ENCODE results near the gene NHLH2. TPM values are rescaled to one million over a fixed set of nuclear protein-coding genes. Genes with fewer than 3 reads are reported as not detected.

NHLH2 gene
- total RNA-seq, 1 donor from 2014 or later, result 0.18 TPM

DNA sequence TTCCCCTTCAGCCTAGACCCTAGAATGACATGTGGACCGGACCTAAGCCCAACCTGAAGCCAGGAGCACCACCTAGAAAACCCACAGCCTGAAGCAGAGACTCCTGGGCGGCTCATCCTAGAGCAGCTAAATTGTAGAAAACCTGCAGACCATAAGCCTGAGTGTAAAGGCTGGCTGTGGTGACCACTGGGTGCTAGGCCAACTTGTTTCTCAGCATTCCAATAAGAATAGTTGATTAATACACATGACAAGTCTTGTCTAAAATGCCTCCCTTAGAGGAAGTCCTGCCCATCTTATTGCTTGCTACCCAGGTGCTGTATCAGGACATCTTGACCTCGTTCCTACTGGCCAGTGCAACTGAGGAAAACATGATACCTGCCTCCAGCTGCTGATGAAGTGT is 49.1 kb downstream of the NHLH2 start:
- FAIRE-seq (no peak), DNase-seq (ENCODE audit: low read depth) (no peak)
- no peaks in the 10 kb centered on the region for H3K9me3 Mint-ChIP-seq (ENCODE audit: unreplicated experiment)
- H3K27me3 Mint-ChIP-seq (ENCODE audit: low read depth, unreplicated experiment), result peaks cover 4% of the 10 kb centered on the region
- H3K9me3 ChIP-seq (ENCODE audit: insufficient read depth, low read depth, low read length), result no peaks in the 10 kb centered on the region
- H3K79me2 ChIP-seq (ENCODE audit: insufficient read depth, low read length), result no peaks in the 10 kb centered on the region
- H3K36me3 ChIP-seq (ENCODE audit: insufficient read depth, low read length), result no peaks in the 10 kb centered on the region
- no peak overlapping the region for H3K9ac ChIP-seq (ENCODE audit: low read length)
- no peak overlapping the region for H3K27ac Mint-ChIP-seq (ENCODE audit: unreplicated experiment)
- H3K27ac ChIP-seq (ENCODE audit: low read depth, low read length), result no peak overlapping the region
- H3K4me1 Mint-ChIP-seq (ENCODE audit: low read depth, unreplicated experiment), result peaks cover 1% of the 10 kb centered on the region
- peaks cover 9% of the 10 kb centered on the region for H3K27me3 ChIP-seq (ENCODE audit: insufficient read depth, low read length)
- H3K4me3 Mint-ChIP-seq (ENCODE audit: unreplicated experiment), result no peak overlapping the region
- TF ChIP-seq, protein P1, sequence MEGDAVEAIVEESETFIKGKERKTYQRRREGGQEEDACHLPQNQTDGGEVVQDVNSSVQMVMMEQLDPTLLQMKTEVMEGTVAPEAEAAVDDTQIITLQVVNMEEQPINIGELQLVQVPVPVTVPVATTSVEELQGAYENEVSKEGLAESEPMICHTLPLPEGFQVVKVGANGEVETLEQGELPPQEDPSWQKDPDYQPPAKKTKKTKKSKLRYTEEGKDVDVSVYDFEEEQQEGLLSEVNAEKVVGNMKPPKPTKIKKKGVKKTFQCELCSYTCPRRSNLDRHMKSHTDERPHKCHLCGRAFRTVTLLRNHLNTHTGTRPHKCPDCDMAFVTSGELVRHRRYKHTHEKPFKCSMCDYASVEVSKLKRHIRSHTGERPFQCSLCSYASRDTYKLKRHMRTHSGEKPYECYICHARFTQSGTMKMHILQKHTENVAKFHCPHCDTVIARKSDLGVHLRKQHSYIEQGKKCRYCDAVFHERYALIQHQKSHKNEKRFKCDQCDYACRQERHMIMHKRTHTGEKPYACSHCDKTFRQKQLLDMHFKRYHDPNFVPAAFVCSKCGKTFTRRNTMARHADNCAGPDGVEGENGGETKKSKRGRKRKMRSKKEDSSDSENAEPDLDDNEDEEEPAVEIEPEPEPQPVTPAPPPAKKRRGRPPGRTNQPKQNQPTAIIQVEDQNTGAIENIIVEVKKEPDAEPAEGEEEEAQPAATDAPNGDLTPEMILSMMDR (IDR thresholded peaks at IDR 0.05; ENCODE audit: insufficient read depth, low read depth, low read length), result no peak
- no peak for TF ChIP-seq EZH2 (IDR thresholded peaks at IDR 0.05; ENCODE audit: insufficient read depth, low read length)
- no peak overlapping the region for H3K4me2 ChIP-seq (ENCODE audit: low read length)
- no peak overlapping the region for H2AFZ ChIP-seq (ENCODE audit: low read depth, low read length)
- no peak overlapping the region for H3K4me3 ChIP-seq (ENCODE audit: insufficient read depth, low read depth, low read length)
- no peaks in the 10 kb centered on the region for H3K36me3 Mint-ChIP-seq (ENCODE audit: low read depth, unreplicated experiment)
- H4K20me1 ChIP-seq (ENCODE audit: insufficient read depth, low read length), result no peaks in the 10 kb centered on the region
- no peaks in the 10 kb centered on the region for H3K4me1 ChIP-seq (ENCODE audit: insufficient read depth, low read length)

DNA sequence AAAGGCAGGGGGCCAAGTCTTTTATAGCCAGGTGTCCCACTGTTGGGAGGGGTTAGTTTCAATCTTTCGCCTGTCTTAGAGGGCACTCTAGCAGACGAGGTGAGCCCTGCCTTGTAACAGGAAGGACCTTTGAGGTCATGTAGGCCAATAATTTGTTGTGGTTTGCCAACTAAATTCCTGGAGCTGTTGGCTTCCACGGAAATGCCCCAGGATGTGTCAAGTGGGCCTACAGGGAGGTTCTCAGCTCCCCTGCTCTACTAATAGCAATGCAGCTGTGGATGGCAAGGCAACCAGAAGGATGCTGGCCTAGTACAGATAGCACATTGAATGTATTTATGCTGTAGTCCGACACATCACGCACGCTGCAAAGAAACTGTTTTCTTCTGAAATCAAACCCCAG is 50.1 kb downstream of the NHLH2 start:
- H2AFZ ChIP-seq (ENCODE audit: low read depth, low read length), result no peak overlapping the region

DNA sequence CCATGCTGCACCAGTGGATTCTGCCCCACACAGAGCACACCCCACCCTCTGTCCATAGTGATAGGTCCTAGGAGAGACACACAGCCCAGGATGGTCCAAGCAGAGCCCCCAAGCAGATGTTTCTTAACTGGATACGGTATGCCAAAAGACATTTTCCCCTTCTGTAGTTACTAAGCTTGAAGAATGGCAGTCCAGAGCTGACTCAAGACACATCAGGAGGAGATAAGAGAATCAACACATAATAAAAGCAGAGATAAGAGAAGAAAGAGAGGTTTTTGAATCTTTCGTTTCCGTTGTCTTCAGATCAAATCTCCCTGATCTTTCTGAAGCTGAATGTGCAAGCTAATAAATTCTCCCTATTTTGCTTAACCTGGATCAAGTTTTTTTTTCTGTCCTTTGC is 50.6 kb downstream of the NHLH2 start:
- no peak overlapping the region for H3K27ac Mint-ChIP-seq (ENCODE audit: unreplicated experiment)
- no peak overlapping the region for H3K4me2 ChIP-seq (ENCODE audit: low read length)
- TF ChIP-seq, protein P1 (IDR thresholded peaks at IDR 0.05; ENCODE audit: insufficient read depth, low read depth, low read length), result no peak
- TF ChIP-seq EZH2 (IDR thresholded peaks at IDR 0.05; ENCODE audit: insufficient read depth, low read length), result no peak
- H3K4me1 ChIP-seq (ENCODE audit: insufficient read depth, low read length), result no peaks in the 10 kb centered on the region
- no peak for FAIRE-seq
- H3K4me1 Mint-ChIP-seq (ENCODE audit: low read depth, unreplicated experiment), result peaks cover 1% of the 10 kb centered on the region
- no peaks in the 10 kb centered on the region for H3K9me3 Mint-ChIP-seq (ENCODE audit: unreplicated experiment)
- no peaks in the 10 kb centered on the region for H3K36me3 ChIP-seq (ENCODE audit: insufficient read depth, low read length)
- peaks cover 12% of the 10 kb centered on the region for H3K27me3 ChIP-seq (ENCODE audit: insufficient read depth, low read length)
- no peak for DNase-seq (ENCODE audit: low read depth)
- peaks cover 4% of the 10 kb centered on the region for H3K27me3 Mint-ChIP-seq (ENCODE audit: low read depth, unreplicated experiment)
- H3K27ac ChIP-seq (ENCODE audit: low read depth, low read length), result no peak overlapping the region
- H3K4me3 Mint-ChIP-seq (ENCODE audit: unreplicated experiment), result no peak overlapping the region
- no peaks in the 10 kb centered on the region for H3K36me3 Mint-ChIP-seq (ENCODE audit: low read depth, unreplicated experiment)
- H2AFZ ChIP-seq (ENCODE audit: low read depth, low read length), result no peak overlapping the region
- no peaks in the 10 kb centered on the region for H4K20me1 ChIP-seq (ENCODE audit: insufficient read depth, low read length)
- no peaks in the 10 kb centered on the region for H3K79me2 ChIP-seq (ENCODE audit: insufficient read depth, low read length)
- H3K4me3 ChIP-seq (ENCODE audit: insufficient read depth, low read depth, low read length), result no peak overlapping the region
- no peaks in the 10 kb centered on the region for H3K9me3 ChIP-seq (ENCODE audit: insufficient read depth, low read depth, low read length)
- no peak overlapping the region for H3K9ac ChIP-seq (ENCODE audit: low read length)

More for the DNA sequence above, 50.1 kb downstream of the NHLH2 start:
- peaks cover 12% of the 10 kb centered on the region for H3K27me3 ChIP-seq (ENCODE audit: insufficient read depth, low read length)
- H3K4me2 ChIP-seq (ENCODE audit: low read length), result no peak overlapping the region
- H3K9me3 ChIP-seq (ENCODE audit: insufficient read depth, low read depth, low read length), result no peaks in the 10 kb centered on the region
- no peaks in the 10 kb centered on the region for H3K36me3 ChIP-seq (ENCODE audit: insufficient read depth, low read length)
- Mint-ChIP-seq H3K27ac (ENCODE audit: unreplicated experiment) (no peak overlapping the region), H3K4me3 (ENCODE audit: unreplicated experiment) (no peak overlapping the region), H3K9me3 (ENCODE audit: unreplicated experiment) (no peaks in the 10 kb centered on the region), H3K4me1 (ENCODE audit: low read depth, unreplicated experiment) (peaks cover 1% of the 10 kb centered on the region), H3K36me3 (ENCODE audit: low read depth, unreplicated experiment) (no peaks in the 10 kb centered on the region), H3K27me3 (ENCODE audit: low read depth, unreplicated experiment) (peaks cover 4% of the 10 kb centered on the region)
- no peaks in the 10 kb centered on the region for H3K4me1 ChIP-seq (ENCODE audit: insufficient read depth, low read length)
- H3K4me3 ChIP-seq (ENCODE audit: insufficient read depth, low read depth, low read length), result no peak overlapping the region
- no peaks in the 10 kb centered on the region for H3K79me2 ChIP-seq (ENCODE audit: insufficient read depth, low read length)
- DNase-seq (ENCODE audit: low read depth) (no peak), FAIRE-seq (no peak)
- H3K9ac ChIP-seq (ENCODE audit: low read length), result no peak overlapping the region
- no peaks in the 10 kb centered on the region for H4K20me1 ChIP-seq (ENCODE audit: insufficient read depth, low read length)
- no peak overlapping the region for H3K27ac ChIP-seq (ENCODE audit: low read depth, low read length)
- TF ChIP-seq EZH2 (IDR thresholded peaks at IDR 0.05; ENCODE audit: insufficient read depth, low read length), result no peak
- TF ChIP-seq, protein P1 (IDR thresholded peaks at IDR 0.05; ENCODE audit: insufficient read depth, low read depth, low read length), result no peak

Other genes starting within 250 kb of the NHLH2 start
- gene VANGL1, start 199.2 kb downstream of the NHLH2 start, total RNA-seq, result 12.9 and 13.8 TPM in 2 replicates
- gene CASQ2, start 72.4 kb downstream of the NHLH2 start, total RNA-seq, result 0.11 TPM in 1 of 2 replicates, not detected in the other
- gene SLC22A15, start 135.4 kb upstream of the NHLH2 start, total RNA-seq, result 10.3 and 12.0 TPM in 2 replicates